NCI-H2029 treated with DMSO at 0.1 percent for 48 hours (cell line): Measurements from ENCODE around the gene PIK3R2.

Experiments used
- DNase-seq: peaks from one replicate; lab custom pipeline; 2025; lab: John Stamatoyannopoulos, UW

PIK3R2 gene

DNA sequence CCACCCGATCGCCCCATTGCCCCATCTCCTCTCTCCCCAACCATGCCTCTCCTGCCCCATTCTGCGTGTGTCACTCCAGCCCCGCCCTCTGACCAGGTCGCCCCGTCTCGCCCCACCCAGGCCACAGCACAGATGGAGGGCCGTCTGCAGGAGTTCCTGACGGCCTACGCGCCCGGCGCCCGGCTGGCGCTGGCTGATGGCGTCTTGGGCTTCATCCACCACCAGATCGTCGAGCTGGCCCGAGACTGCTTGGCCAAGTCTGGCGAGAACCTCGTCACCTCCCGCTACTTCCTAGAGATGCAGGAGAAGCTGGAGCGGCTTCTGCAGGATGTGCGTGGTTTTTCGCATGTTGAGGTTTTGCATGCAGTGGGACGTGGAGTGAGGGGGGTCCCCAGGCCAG lies 29.1 kb upstream of the PIK3R2 start:
- no peak for DNase-seq

DNA sequence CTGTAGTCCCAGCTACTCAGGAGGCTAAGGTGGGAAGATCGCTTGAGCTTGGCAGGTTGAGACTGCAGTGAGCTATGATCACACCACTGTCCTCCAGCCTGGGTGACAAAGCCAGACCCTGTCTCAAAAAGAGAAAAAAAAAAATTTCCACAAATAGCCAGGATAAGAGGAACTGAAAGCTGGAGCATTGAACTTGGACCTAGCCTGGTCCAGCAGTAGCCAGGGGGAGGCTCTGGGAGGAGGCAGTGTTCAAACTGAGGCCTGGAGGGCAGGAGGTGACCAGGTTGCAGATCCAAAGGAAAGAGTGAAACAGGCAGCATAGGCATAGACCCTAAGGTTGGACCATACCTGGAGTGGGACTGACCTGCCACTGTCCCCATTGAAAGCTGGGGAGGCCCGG lies 26.9 kb upstream of the PIK3R2 start:
- DNase-seq, result no peak

DNA sequence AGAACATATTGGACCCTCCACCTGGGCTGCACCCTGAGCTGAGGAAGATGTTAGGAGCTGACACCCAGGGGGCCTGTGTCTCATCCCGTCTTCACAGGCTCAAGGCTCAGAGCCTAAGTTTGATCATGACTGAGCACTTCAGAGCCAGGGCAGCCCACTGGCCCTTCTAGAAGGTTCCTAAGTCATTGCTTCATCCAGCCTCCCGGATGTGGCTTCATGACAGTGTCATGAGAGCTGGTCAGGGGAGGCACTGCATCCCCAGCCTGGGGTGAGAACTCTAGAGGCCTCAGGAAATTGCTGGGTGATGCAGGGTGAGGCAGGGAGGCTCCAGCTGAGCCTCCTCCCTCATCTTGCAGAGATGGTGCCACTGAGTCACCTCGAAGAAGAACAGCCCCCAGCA lies 24.9 kb upstream of the PIK3R2 start:
- no peak for DNase-seq

GRCh38 chr19:18128805-18129204 lies 24.2 kb upstream of the PIK3R2 start:
- DNase-seq, result no peak

DNA sequence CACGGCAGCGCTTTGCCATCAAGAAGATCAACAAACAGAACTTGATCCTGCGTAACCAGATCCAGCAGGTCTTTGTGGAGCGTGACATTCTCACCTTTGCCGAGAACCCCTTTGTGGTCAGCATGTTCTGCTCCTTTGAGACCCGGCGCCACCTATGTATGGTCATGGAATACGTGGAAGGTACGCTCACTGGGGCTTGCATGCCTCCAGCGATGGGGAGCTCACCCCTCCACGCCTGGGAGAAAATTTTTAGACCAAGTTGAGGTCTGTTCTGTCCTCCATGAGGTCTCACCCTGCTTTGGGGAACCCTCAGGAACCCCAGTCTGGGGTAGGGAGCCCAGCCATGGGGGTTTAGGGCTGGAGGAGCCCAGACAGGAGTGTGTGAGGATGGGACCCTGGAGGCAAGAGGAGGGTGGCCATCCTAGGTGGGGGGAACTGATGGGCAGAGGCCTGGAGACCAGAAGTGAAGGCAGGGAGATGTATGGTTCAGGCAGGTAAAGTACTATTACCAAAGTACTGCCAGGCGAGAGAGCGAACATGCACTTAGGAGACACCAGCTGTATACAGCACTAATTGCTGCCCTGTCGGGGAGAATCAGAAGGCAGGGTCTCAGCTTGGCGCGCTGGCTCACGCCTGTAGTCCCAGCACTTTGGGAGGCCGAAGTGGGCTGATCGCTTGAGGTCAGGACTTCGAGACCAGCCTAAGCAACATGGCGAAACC lies 22.3 kb upstream of the PIK3R2 start:
- no peak for DNase-seq

- DNase-seq, result no peak
These were observed 20.9 kb upstream of the PIK3R2 start for GRCh38 chr19:18131841-18132596.

GRCh38 chr19:18135712-18136584 lies 17.0 kb upstream of the PIK3R2 start:
- no peak for DNase-seq

DNA sequence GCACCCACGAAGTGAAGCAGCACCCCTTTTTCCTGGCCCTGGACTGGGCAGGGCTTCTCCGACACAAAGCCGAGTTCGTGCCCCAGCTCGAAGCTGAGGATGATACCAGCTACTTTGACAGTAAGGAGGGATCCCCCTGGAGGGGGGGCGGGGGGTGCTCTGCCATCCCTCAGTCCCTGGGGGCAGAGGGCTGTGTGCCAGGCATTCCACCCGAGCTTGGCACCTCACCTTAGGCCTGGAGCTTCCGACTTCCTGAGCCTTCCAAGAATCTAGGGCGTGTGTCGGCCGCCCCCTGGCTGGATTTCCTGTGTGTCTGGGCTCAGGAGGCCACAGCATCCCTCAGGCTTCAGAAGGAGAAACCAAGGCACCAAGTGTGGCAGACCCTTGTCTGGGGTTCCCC lies 15.7 kb upstream of the PIK3R2 start:
- DNase-seq, result no peak

- no peak for DNase-seq
These were observed 15.2 kb upstream of the PIK3R2 start for GRCh38 chr19:18137657-18138339.

GRCh38 chr19:18140473-18140872 lies 12.5 kb upstream of the PIK3R2 start:
- no peak for DNase-seq

GRCh38 chr19:18141031-18141430 lies 11.9 kb upstream of the PIK3R2 start:
- DNase-seq, result no peak

GRCh38 chr19:18143902-18144301 lies 9.1 kb upstream of the PIK3R2 start:
- DNase-seq, result no peak

DNA sequence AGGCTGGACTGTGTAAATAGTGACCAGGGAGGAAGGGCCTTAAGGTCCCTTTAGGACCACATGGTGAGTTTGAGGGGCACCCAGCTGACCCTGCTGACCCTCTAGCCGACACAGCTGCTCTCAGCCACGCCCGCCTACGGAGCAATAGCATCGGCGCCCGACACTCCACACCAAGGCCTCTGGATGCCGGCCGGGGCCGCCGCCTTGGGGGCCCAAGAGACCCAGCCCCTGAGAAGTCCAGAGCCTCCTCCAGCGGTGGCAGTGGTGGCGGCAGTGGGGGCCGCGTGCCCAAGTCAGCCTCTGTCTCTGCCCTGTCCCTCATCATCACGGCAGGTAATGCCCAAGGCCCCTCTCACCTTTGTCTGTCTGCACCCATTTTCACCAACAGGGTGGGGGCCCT lies 8.6 kb upstream of the PIK3R2 start:
- DNase-seq, result no peak

DNA sequence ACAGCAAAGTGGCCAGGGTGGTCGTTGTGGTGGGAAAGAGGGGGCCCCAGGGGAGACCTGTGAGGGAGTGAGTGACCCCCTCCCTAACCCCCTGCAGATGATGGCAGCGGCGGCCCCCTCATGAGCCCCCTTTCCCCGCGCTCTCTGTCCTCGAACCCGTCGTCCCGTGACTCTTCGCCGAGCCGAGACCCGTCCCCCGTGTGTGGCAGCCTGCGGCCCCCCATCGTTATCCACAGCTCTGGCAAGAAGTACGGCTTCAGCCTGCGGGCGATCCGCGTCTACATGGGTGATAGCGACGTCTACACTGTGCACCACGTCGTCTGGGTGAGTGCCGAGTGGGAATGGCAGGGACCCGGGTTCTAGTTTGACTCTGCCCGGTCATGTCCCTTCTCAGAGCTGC lies 8.1 kb upstream of the PIK3R2 start:
- no peak for DNase-seq

DNA sequence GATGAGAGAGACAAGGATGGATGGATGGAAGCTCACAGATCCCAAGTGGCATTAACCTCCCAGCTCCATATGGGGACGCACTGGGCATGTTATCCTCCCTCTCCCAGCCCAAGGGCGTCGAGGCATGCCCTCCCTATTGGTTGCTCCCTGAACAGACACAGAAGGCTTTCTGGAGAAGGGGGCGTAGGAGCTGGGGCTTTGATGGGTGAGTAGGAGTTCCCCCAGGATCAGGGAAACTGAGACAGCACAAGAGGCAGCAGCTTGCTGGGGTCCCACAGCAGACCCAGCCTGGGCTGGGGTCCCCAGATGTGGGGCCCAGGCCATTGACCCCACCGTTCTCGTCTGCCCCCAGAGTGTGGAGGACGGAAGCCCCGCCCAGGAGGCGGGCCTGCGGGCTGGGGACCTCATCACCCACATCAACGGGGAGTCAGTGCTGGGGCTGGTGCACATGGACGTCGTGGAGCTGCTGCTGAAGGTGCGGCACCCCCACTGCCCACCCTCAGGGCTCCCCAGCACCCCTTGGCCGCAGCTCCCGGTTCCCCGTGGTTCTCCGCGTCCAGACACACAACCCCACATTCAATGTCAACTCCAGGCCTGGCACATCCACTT lies 7.5 kb upstream of the PIK3R2 start:
- no peak for DNase-seq

DNA sequence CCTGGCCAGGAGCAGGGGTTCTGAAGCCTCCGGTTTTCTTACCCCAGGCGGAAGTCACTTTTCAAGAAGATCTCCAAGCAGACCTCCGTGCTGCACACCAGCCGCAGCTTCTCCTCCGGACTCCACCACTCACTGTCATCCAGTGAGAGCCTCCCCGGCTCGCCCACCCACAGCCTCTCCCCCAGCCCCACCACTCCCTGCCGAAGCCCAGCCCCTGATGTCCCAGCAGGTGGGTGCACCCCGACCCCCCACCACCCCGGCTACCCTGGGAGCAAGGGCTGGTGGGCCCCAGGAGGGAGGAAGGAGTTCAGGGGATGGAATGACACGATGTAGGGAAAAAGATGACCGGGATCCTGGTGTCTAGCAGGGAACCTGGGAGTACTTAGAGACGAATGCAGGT lies 5.6 kb upstream of the PIK3R2 start:
- no peak for DNase-seq

GRCh38 chr19:18149596-18149975 lies 3.4 kb upstream of the PIK3R2 start:
- DNase-seq, result no peak

DNA sequence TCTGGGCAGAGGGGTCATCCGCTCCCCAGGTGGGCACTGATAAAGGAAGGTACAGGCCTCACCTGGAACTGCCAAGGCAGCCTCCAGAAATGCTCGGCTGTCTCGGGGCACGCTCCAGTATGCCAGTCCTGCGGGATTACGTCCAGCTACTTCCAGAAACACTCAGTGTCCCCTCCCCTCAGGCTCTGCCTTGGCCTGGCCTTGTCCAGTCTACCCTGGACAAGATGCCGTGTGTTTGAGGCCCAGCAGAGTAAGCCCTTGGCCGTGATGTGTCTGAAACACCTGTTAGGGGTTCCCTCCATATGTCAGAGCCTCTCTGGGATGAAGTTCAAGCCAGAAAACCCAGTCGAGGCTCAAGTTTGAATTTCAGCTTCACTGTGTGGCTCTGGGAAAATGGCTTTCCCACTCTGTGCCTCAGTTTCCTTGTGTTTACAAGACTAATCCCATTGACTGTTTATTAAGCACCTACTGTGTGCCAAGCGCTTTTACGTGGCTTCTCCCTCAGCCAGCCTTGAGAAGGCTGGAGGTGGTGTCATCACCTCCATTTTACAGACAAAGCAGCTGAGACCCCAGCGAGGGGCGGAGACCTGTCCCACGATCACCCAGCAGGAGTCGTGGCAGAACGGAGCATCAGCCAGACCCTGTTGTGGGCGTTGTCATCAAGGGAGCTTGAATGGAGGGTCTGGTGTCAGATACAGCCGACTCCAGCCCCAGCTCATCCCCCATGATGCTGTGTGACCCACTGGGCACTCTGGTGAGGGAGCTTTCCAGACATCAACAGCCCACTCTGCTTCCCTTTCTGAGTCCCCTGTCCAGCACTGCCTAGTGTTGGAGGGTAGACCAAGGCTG lies 2.0 kb upstream of the PIK3R2 start:
- no peak for DNase-seq

DNA sequence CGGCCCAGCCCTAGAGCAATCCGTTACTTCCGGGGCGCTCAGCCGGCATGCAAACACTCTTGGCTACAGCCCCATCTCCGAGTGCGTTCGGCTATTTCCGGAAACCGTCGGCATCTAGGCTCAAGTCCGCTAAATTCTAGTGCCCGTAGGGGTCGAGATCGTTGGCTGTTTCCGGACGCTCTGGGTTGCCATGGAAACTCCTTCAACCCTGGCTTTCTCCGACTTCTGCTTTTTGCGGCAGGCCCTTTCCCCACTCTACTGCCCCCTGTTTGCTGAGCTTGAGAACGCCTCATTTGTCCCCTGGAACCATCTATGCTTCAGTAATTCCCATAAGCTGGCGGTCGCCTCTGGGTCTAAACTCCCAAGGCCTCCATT lies 534 bp upstream of the PIK3R2 start:
- peak; percentile 97 for DNase-seq

- DNase-seq, result no peak
These were observed 682 bp downstream of the PIK3R2 start for GRCh38 chr19:18153556-18154134.
